ENCODE results near the gene ADNP. TPM values are rescaled to one million over a fixed set of nuclear protein-coding genes. Genes with fewer than 3 reads are reported as not detected.

The ADNP gene
- total and polyA plus RNA-seq, 3 experiments from 2014 or later, result 11.9 to 78.6 (median 78.1) TPM

GRCh38 chr20:50913690-50914375, 17.4 kb downstream of the ADNP start:
- no peaks in the 10 kb centered on the region for H3K36me3 ChIP-seq (ENCODE audit: insufficient read depth, low read length)
- peaks cover 70% of the 10 kb centered on the region for H3K4me1 ChIP-seq (ENCODE audit: insufficient read depth, low read length)
- H3K36me3 Mint-ChIP-seq, result peaks cover 0 to 37% (median 4%) of the 10 kb centered on the region in 3 donors
- H3K27ac Mint-ChIP-seq, result peak overlapping the region in 7 of 8 donors; percentile 29 to 83 (median 64)
- peak overlapping the region in 4 of 7 donors; percentile 15 to 51 (median 46) for H3K4me3 Mint-ChIP-seq
- no peaks in the 10 kb centered on the region for H3K9me3 Mint-ChIP-seq
- H3K27me3 Mint-ChIP-seq, result no peaks in the 10 kb centered on the region
- peaks cover 81 to 93% (median 93%) of the 10 kb centered on the region in 3 donors for H3K4me1 Mint-ChIP-seq
- no peak for DNase-seq
- H3K27ac ChIP-seq (ENCODE audit: low read depth, low read length), result no peak overlapping the region
- ChIA-PET POLR2A (no interaction called here), CTCF (interaction anchor here (1.6 to 5.2 kb wide), 2 partner anchors 15 to 17 kb away, joined by 4 to 32 read pairs; partner anchors contain the start of gene ADNP)
- no peaks in the 10 kb centered on the region for H3K9me3 ChIP-seq (ENCODE audit: low read length)
- H3K4me3 ChIP-seq (ENCODE audit: low read length), result no peak overlapping the region
- no peaks in the 10 kb centered on the region for H3K27me3 ChIP-seq (ENCODE audit: insufficient read depth, low read length, poor library complexity, severe bottlenecking)

- no peak overlapping the region for H3K4me3 ChIP-seq (ENCODE audit: low read length)
- peaks cover 70 to 88% (median 86%) of the 10 kb centered on the region in 3 donors for H3K4me1 Mint-ChIP-seq
- H3K27me3 Mint-ChIP-seq, result no peaks in the 10 kb centered on the region
- ChIA-PET POLR2A (interaction anchor here (1.2 kb wide), 1 partner anchor 14 kb away, joined by 4 read pairs; no protein-coding TSS in a partner anchor), CTCF (interaction anchor here (0.9 to 2.2 kb wide), 4 partner anchors 11 to 117 kb away, joined by 3 to 7 read pairs (median 4); no protein-coding TSS in a partner anchor)
- peak overlapping the region in 3 of 7 donors; percentile 28 to 53 (median 47) for H3K4me3 Mint-ChIP-seq
- no peaks in the 10 kb centered on the region for H3K9me3 ChIP-seq (ENCODE audit: low read length)
- no peak for DNase-seq
- H3K27ac ChIP-seq (ENCODE audit: low read depth, low read length), result no peak overlapping the region
- H3K27ac Mint-ChIP-seq, result peak overlapping the region in 6 of 8 donors; percentile 19 to 85 (median 76)
- H3K9me3 Mint-ChIP-seq, result no peaks in the 10 kb centered on the region
- H3K27me3 ChIP-seq (ENCODE audit: insufficient read depth, low read length, poor library complexity, severe bottlenecking), result no peaks in the 10 kb centered on the region
- peaks cover 49% of the 10 kb centered on the region for H3K4me1 ChIP-seq (ENCODE audit: insufficient read depth, low read length)
- H3K36me3 ChIP-seq (ENCODE audit: insufficient read depth, low read length), result no peaks in the 10 kb centered on the region
- peaks cover 0 to 32% (median 4%) of the 10 kb centered on the region in 3 donors for H3K36me3 Mint-ChIP-seq
Measured at GRCh38 chr20:50911716-50912115, 19.5 kb downstream of the ADNP start.

DNA sequence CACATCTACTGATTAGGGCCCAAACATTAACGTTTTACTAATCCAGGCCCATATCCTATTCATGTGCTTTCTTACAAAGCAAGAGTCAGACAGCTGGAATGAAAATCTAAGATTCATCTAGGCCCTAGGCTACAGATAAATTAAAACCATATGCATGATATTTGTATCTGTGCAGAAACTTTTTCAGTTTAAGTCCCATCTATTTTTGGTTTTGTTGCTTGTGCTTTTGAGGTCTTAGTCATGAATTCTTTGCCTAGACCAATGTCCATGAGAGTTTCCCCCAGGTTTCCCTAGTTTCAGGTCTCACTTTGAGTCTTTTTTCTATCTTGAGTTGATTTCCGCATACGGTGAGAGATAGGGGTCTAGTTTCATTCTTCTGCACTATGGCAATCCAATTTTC, 20.2 kb downstream of the ADNP start:
- H3K27me3 ChIP-seq (ENCODE audit: insufficient read depth, low read length, poor library complexity, severe bottlenecking), result no peaks in the 10 kb centered on the region
- no peak overlapping the region for H3K27ac ChIP-seq (ENCODE audit: low read depth, low read length)
- no peak for DNase-seq
- H3K4me3 Mint-ChIP-seq, result peak overlapping the region in 6 of 7 donors; percentile 9 to 52 (median 43)
- peak overlapping the region in 7 of 8 donors; percentile 19 to 84 (median 66) for H3K27ac Mint-ChIP-seq
- no peaks in the 10 kb centered on the region for H3K9me3 Mint-ChIP-seq
- POLR2A ChIA-PET, result no interaction called here
- peaks cover 49% of the 10 kb centered on the region for H3K4me1 ChIP-seq (ENCODE audit: insufficient read depth, low read length)
- no peaks in the 10 kb centered on the region for H3K9me3 ChIP-seq (ENCODE audit: low read length)
- peaks cover 0 to 34% (median 4%) of the 10 kb centered on the region in 3 donors for H3K36me3 Mint-ChIP-seq
- no peaks in the 10 kb centered on the region for H3K36me3 ChIP-seq (ENCODE audit: insufficient read depth, low read length)
- peaks cover 67 to 86% (median 81%) of the 10 kb centered on the region in 3 donors for H3K4me1 Mint-ChIP-seq
- CTCF ChIA-PET, result interaction anchor here (0.9 to 2.2 kb wide), 5 partner anchors 10 to 117 kb away, joined by 3 to 7 read pairs (median 4); partner anchors contain the start of gene ADNP
- H3K4me3 ChIP-seq (ENCODE audit: low read length), result no peak overlapping the region
- H3K27me3 Mint-ChIP-seq, result no peaks in the 10 kb centered on the region

DNA sequence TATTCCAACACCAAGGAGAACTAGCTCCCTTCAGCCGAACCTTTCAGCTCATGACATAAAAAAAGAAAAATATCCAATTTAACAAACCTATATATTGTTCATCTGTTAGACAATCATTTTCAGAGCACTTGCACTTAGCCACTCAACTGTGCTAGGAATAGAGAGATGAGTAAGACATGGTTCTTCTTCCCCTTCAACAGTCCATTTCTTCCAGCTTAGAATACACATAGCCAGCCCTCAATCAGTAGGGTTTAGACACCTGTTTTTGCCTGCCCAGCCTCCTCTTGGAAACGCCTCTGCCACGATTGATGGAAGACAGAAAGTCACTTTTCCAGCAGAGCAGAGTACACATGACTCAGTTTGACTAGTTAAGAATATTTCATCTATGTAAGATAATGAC, 21.8 kb downstream of the ADNP start:
- no peaks in the 10 kb centered on the region for H3K27me3 Mint-ChIP-seq
- H3K27ac Mint-ChIP-seq, result peak overlapping the region in 5 of 8 donors; percentile 3 to 53 (median 32)
- H3K9me3 ChIP-seq (ENCODE audit: low read length), result no peaks in the 10 kb centered on the region
- H3K36me3 Mint-ChIP-seq, result peaks cover 0 to 33% (median 4%) of the 10 kb centered on the region in 3 donors
- no peak overlapping the region for H3K27ac ChIP-seq (ENCODE audit: low read depth, low read length)
- H3K4me3 ChIP-seq (ENCODE audit: low read length), result no peak overlapping the region
- CTCF ChIA-PET, result interaction anchor here (0.6 to 1.6 kb wide), 4 partner anchors 10 to 20 kb away, joined by 3 to 4 read pairs (median 4); no protein-coding TSS in a partner anchor
- peak overlapping the region in 1 of 7 donors; percentile 24 for H3K4me3 Mint-ChIP-seq
- H3K36me3 ChIP-seq (ENCODE audit: insufficient read depth, low read length), result no peaks in the 10 kb centered on the region
- peaks cover 52% of the 10 kb centered on the region for H3K4me1 ChIP-seq (ENCODE audit: insufficient read depth, low read length)
- peaks cover 68 to 86% (median 79%) of the 10 kb centered on the region in 3 donors for H3K4me1 Mint-ChIP-seq
- no peak for DNase-seq
- H3K9me3 Mint-ChIP-seq, result no peaks in the 10 kb centered on the region
- H3K27me3 ChIP-seq (ENCODE audit: insufficient read depth, low read length, poor library complexity, severe bottlenecking), result no peaks in the 10 kb centered on the region
- POLR2A ChIA-PET, result interaction anchor here (0.6 to 0.9 kb wide), 2 partner anchors 27 to 115 kb away, joined by 3 to 5 read pairs; partner anchors contain the start of gene BCAS4

GRCh38 chr20:50904067-50904570, 27.1 kb downstream of the ADNP start:
- no peak for DNase-seq
- POLR2A ChIA-PET, result no interaction called here
- H3K4me3 Mint-ChIP-seq, result no peak overlapping the region
- H3K27me3 Mint-ChIP-seq, result no peaks in the 10 kb centered on the region
- CTCF ChIA-PET, result no interaction called here
- H3K36me3 ChIP-seq (ENCODE audit: insufficient read depth, low read length), result peaks cover 18% of the 10 kb centered on the region
- no peak overlapping the region for H3K4me3 ChIP-seq (ENCODE audit: low read length)
- peaks cover 33% of the 10 kb centered on the region for H3K4me1 ChIP-seq (ENCODE audit: insufficient read depth, low read length)
- H3K27ac ChIP-seq (ENCODE audit: low read depth, low read length), result no peak overlapping the region
- H3K27me3 ChIP-seq (ENCODE audit: insufficient read depth, low read length, poor library complexity, severe bottlenecking), result no peaks in the 10 kb centered on the region
- H3K27ac Mint-ChIP-seq, result peak overlapping the region in 7 of 8 donors; percentile 22 to 96 (median 51)
- peaks cover 0 to 52% (median 10%) of the 10 kb centered on the region in 3 donors for H3K36me3 Mint-ChIP-seq
- H3K4me1 Mint-ChIP-seq, result peaks cover 52 to 70% (median 64%) of the 10 kb centered on the region in 3 donors
- no peaks in the 10 kb centered on the region for H3K9me3 ChIP-seq (ENCODE audit: low read length)
- H3K9me3 Mint-ChIP-seq, result no peaks in the 10 kb centered on the region

- Mint-ChIP-seq H3K4me3 (no peak overlapping the region), H3K27me3 (no peaks in the 10 kb centered on the region), H3K4me1 (peaks cover 51 to 66% (median 60%) of the 10 kb centered on the region in 3 donors), H3K36me3 (peaks cover 0 to 56% (median 10%) of the 10 kb centered on the region in 3 donors), H3K9me3 (no peaks in the 10 kb centered on the region), H3K27ac (peak overlapping the region in 6 of 8 donors; percentile 26 to 96 (median 42))
- DNase-seq, result no peak
- Histone ChIP-seq H3K36me3 (ENCODE audit: insufficient read depth, low read length) (peaks cover 19% of the 10 kb centered on the region), H3K27ac (ENCODE audit: low read depth, low read length) (no peak overlapping the region), H3K4me3 (ENCODE audit: low read length) (no peak overlapping the region), H3K9me3 (ENCODE audit: low read length) (no peaks in the 10 kb centered on the region), H3K4me1 (ENCODE audit: insufficient read depth, low read length) (peaks cover 33% of the 10 kb centered on the region), H3K27me3 (ENCODE audit: insufficient read depth, low read length, poor library complexity, severe bottlenecking) (no peaks in the 10 kb centered on the region)
- CTCF ChIA-PET, result interaction anchor here (1.3 to 1.4 kb wide), 2 partner anchors 25 to 28 kb away, joined by 3 to 4 read pairs; partner anchors contain the start of gene ADNP
- POLR2A ChIA-PET, result no interaction called here
Measured at GRCh38 chr20:50903353-50904051, 27.7 kb downstream of the ADNP start.

DNA sequence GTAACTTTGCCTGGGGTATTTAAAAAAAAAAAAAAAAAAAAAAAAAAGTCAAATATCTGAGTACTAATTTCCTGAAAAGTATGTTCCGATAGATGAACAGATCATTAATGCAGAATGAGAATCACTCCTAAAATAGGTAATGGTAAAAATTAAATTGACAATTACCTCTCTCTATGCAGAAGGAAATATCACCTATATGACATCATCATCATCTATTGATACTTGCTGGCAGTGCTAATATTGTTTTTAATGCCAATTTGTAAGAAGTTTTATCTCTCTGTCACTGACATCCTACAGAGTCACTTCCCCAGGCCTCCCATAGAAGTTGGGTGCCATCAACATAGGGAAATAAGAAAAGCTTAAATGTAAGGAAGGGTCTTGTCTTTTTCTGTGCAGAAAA, 29.9 kb downstream of the ADNP start:
- H3K36me3 ChIP-seq (ENCODE audit: insufficient read depth, low read length), result peaks cover 32% of the 10 kb centered on the region
- Mint-ChIP-seq H3K9me3 (no peaks in the 10 kb centered on the region), H3K36me3 (peaks cover 4 to 72% (median 16%) of the 10 kb centered on the region in 3 donors), H3K27ac (peak overlapping the region in 6 of 8 donors; percentile 17 to 79 (median 52)), H3K27me3 (no peaks in the 10 kb centered on the region), H3K4me3 (no peak overlapping the region), H3K4me1 (peaks cover 42 to 55% (median 52%) of the 10 kb centered on the region in 3 donors)
- no peak for DNase-seq
- CTCF ChIA-PET, result interaction anchor here (0.7 to 2.0 kb wide), 3 partner anchors 10 to 107 kb away, joined by 3 to 6 read pairs (median 3); partner anchors contain the start of gene BCAS4
- no peak overlapping the region for H3K27ac ChIP-seq (ENCODE audit: low read depth, low read length)
- H3K27me3 ChIP-seq (ENCODE audit: insufficient read depth, low read length, poor library complexity, severe bottlenecking), result no peaks in the 10 kb centered on the region
- POLR2A ChIA-PET, result no interaction called here
- no peak overlapping the region for H3K4me3 ChIP-seq (ENCODE audit: low read length)
- H3K9me3 ChIP-seq (ENCODE audit: low read length), result no peaks in the 10 kb centered on the region
- H3K4me1 ChIP-seq (ENCODE audit: insufficient read depth, low read length), result peaks cover 29% of the 10 kb centered on the region
